SK-N-SH (cell line): ENCODE measurements around the gene RREB1.

Experiments
- CHD2 ChIP-seq: fragments of 150-350 bp; IDR thresholded peaks from 2 replicates; pipeline ENCODE4 v1.6.1; 2018; ENCODE audit warnings: low read length; ENCODE audit not compliant: partially characterized antibody
- CTCF ChIP-seq: fragments of 200-600 bp; sonication (generic); IDR thresholded peaks from 2 replicates; pipeline ENCODE4 v1.6.1; 2017; ENCODE audit warnings: antibody characterized with exemption, mild to moderate bottlenecking, moderate library complexity
- FOXM1 ChIP-seq: IDR thresholded peaks from 2 replicates; pipeline ENCODE4 v1.4.0; 2012; ENCODE audit warnings: low read depth, mild to moderate bottlenecking
- GABPA ChIP-seq: IDR thresholded peaks from 2 replicates; pipeline ENCODE4 v1.4.0; 2012; ENCODE audit warnings: low read depth, mild to moderate bottlenecking
- GATA2 ChIP-seq: sonication (generic); formaldehyde crosslinking; IDR thresholded peaks from 2 replicates; pipeline ENCODE4 v1.5.0; 2020; ENCODE audit warnings: mild to moderate bottlenecking, missing genetic modification reagents
- JUND ChIP-seq: IDR thresholded peaks from 2 replicates; pipeline ENCODE4 v1.4.0; 2012
- MEF2A ChIP-seq: IDR thresholded peaks from 2 replicates; pipeline ENCODE4 v1.4.0; 2012; ENCODE audit warnings: low read depth, borderline replicate concordance
- POLR2AphosphoS5 ChIP-seq: IDR thresholded peaks from 2 replicates; pipeline ENCODE4 v1.6.1; 2012; ENCODE audit warnings: low read depth, low read length
- RFX5 ChIP-seq: IDR thresholded peaks from 2 replicates; pipeline ENCODE4 v1.6.1; 2012; ENCODE audit warnings: mild to moderate bottlenecking, improper control_type of control experiment, low read length
- SIN3A ChIP-seq: IDR thresholded peaks from 2 replicates; pipeline ENCODE4 v1.6.1; 2012; ENCODE audit warnings: low read depth, mild to moderate bottlenecking, low read length, moderate library complexity, borderline replicate concordance

GRCh38 chr6:7129784-7130569 is 22.2 kb downstream of the RREB1 start:
- TF ChIP-seq CHD2 (no peak), CTCF (no peak), POLR2AphosphoS5 (no peak), GABPA (no peak), MEF2A (no peak), FOXM1 (no peak), RFX5 (no peak), SIN3A (no peak), JUND (no peak), GATA2 (no peak)
